ENCODE results near the gene PRR23E.

Gene PRR23E

GRCh38 chr3:127192576-127193232 lies at the start of gene PRR23E:
TSS of gene PRR23E (plus strand) at chr3:127193131. CDS start at chr3:127196686, 3,555 bp downstream.
- no peak for DNase-seq (ENCODE audit: low spot score)

GRCh38 chr3:127143172-127143571 lies 49.8 kb upstream of the PRR23E start:
- DNase-seq (ENCODE audit: low spot score), result no peak

- no peak for DNase-seq (ENCODE audit: low spot score)
These were observed 48.3 kb upstream of the PRR23E start for GRCh38 chr3:127144631-127145030.

GRCh38 chr3:127145266-127145665 lies 47.7 kb upstream of the PRR23E start:
- DNase-seq (ENCODE audit: low spot score), result no peak

GRCh38 chr3:127147291-127147885 lies 45.5 kb upstream of the PRR23E start:
- no peak for DNase-seq (ENCODE audit: low spot score)

GRCh38 chr3:127149621-127150310 lies 43.2 kb upstream of the PRR23E start:
- no peak for DNase-seq (ENCODE audit: low spot score)

- DNase-seq (ENCODE audit: low spot score), result no peak
These were observed 42.2 kb upstream of the PRR23E start for GRCh38 chr3:127150513-127151250.

GRCh38 chr3:127151251-127151564 lies 41.7 kb upstream of the PRR23E start:
- DNase-seq (ENCODE audit: low spot score), result no peak

GRCh38 chr3:127151992-127152650 lies 40.8 kb upstream of the PRR23E start:
- no peak for DNase-seq (ENCODE audit: low spot score)

GRCh38 chr3:127152684-127153505 lies 40.0 kb upstream of the PRR23E start:
- DNase-seq (ENCODE audit: low spot score), result no peak

- no peak for DNase-seq (ENCODE audit: low spot score)
These were observed 39.5 kb upstream of the PRR23E start for GRCh38 chr3:127153506-127153815.

- DNase-seq (ENCODE audit: low spot score), result no peak
These were observed 36.4 kb upstream of the PRR23E start for GRCh38 chr3:127156338-127157050.

- no peak for DNase-seq (ENCODE audit: low spot score)
These were observed 35.6 kb upstream of the PRR23E start for GRCh38 chr3:127157171-127157828.

GRCh38 chr3:127158614-127159229 lies 34.2 kb upstream of the PRR23E start:
- no peak for DNase-seq (ENCODE audit: low spot score)

GRCh38 chr3:127159543-127159942 lies 33.4 kb upstream of the PRR23E start:
- DNase-seq (ENCODE audit: low spot score), result no peak

GRCh38 chr3:127161236-127161635 lies 31.7 kb upstream of the PRR23E start:
- no peak for DNase-seq (ENCODE audit: low spot score)

- no peak for DNase-seq (ENCODE audit: low spot score)
These were observed 30.9 kb upstream of the PRR23E start for GRCh38 chr3:127161973-127162579.

GRCh38 chr3:127162947-127163645 lies 29.8 kb upstream of the PRR23E start:
- DNase-seq (ENCODE audit: low spot score), result no peak

- DNase-seq (ENCODE audit: low spot score), result no peak
These were observed 28.3 kb upstream of the PRR23E start for GRCh38 chr3:127164615-127165014.

Data from globus pallidus (tissue), 1 donor.